HG02610 (cell line): ENCODE data around the gene ZNF74.
A peak's percentile ranks its signal among the peaks of the same experiment; 100 is the strongest.
"Not testable (repeated sequence)": the region's sequence is repeated elsewhere in the genome, so short reads cannot be mapped to it uniquely, and the experiment has no call there.

Experiments used
- ATAC-seq: cut with Tn5 transposase; IDR thresholded peaks from one replicate; pipeline ENCODE4 v1.9.1; 2021; ENCODE audit warnings: mild to moderate bottlenecking, moderate library complexity; ENCODE audit not compliant: unreplicated experiment

Gene ZNF74

DNA sequence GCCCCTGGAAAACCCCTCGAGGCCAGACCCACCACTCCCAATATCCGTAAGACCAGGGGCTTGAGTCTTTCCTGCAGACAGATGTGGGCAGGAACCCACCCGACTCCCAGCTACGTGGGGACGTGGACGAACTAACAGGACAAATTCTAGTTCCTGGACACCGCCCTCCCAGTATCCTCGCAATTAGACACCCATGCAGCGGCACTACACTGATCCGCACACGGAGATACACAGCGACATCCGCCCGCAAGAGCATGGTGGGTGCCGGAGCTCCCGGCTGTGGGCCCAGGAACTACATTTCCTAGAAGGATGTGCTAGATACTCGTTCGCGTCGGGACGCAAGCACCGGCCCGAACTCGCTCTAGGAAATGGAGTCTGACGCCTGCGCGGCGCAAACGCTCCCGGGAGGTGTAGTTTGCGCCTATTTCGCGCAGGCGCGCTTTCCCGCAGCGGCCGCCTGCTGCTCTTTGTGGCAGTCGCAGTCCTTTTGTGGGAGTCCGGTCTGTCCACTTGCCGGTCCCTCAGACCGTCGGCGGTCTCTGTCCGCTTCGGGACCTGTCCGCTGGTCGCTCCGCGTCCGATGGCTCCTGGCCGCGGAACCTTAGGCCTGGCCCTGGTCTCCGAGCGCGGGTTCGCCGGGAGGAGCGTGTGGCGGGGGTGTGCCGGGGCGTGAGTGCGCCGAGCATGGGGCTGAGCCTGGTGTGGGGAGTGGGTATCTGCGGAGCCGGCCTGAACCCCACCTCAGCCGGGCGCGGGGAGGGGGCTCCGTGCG lies at the start of gene ZNF74:
TSS of gene ZNF74 (plus strand) at position 447 of the 772 bp plus-strand sequence. CDS start 478 bp downstream, outside the sequence.
- peak; percentile 64 for ATAC-seq

DNA sequence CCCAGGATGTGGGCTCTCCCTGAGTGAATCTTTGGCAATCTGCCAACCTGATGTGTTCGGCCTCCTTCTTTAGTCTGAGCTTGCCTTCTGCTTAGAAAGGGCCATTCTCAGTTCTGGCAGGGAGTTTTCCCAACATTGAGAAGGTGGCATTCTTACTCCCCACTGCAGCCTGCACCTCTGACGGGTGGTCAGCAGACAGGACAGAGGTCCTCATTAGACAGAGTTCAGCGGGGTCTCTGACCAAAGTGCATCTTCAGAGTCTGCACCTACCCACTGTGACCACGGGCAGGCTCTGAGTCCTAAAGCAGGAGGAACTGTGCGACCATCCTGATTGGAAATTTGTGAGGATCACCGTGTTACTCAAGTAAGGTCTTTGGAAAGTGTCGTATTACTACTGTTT lies 47.4 kb upstream of the ZNF74 start:
- not testable (repeated sequence) for ATAC-seq

DNA sequence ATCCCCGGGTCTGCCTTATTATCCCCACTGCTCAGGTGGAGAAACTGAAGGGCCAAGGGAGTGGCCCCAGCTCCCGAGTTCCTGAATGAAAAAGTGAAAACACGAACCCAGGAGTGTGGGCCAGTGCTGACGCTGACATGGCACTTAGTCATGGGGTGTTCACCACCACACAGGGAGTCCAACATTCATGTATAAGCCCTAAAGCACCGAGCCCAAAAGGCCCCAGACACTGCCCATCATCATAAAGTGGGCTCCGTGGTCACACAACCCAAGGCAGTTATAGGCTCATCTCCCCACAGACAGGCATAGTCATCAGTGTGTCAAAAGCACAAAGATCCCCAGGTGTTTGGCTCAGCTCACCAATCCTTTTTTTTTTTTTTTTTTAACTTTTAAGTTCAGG lies 41.4 kb upstream of the ZNF74 start:
- ATAC-seq, result not testable (repeated sequence)

DNA sequence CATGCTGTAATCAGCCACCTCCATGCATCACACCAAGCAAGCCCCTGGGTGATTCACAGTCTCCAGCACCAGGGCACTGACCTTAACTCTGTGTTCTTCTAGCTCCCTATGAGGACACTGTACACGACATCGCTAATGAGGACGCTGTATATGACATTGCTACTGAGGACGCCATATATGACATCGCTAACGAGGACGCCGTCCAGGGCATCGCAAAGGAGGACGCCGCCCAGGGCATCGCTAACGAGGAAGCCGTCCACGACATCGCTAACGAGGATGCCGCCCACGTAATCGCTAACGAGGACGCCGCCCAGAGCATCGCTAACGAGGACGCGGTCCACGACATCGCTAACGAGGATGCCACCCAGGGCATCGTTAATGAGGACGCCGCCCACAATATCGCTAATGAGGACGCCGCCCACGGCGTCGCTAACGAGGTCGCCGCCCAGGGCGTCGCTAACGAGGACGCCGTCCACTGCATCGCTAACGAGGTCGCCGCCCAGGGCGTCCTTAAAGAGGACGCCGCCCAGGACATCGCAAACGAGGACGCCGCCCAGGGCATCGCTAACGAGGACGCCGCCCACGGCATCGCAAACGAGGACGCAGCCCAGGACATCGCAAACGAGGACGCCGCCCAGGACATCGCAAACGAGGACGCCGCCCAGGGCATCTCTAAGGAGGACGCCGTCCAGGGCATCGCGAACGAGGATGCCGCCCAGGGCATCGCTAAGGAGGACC lies 39.5 kb upstream of the ZNF74 start:
- no peak for ATAC-seq

DNA sequence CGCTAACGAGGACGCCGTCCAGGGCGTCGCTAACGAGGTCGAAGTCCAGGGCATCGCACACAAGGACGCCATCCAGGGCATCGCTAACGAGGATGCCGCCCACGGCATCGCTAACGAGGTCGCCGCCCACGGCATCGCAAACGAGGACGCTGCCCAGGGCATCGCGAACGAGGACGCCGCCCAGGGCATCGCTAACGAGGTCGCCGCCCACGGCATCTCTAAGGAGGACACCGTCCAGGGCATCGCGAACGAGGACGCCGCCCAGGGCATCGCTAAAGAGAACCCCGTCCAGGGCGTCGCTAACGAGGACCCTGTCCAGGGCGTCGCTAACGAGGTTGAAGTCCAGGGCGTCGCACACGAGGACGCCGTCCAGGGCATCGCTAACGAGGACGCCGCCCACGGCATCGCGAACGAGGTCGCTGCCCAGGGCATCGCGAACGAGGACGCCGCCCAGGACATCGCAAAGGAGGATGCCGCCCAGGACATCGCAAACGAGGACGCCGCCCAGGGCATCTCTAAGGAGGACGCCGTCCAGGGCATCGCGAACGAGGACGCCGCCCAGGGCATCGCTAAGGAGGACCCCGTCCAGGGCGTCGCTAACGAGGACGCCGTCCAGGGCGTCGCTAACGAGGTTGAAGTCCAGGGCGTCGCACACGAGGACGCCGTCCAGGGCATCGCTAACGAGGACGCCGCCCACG lies 37.9 kb upstream of the ZNF74 start:
- ATAC-seq, result not testable (repeated sequence)

DNA sequence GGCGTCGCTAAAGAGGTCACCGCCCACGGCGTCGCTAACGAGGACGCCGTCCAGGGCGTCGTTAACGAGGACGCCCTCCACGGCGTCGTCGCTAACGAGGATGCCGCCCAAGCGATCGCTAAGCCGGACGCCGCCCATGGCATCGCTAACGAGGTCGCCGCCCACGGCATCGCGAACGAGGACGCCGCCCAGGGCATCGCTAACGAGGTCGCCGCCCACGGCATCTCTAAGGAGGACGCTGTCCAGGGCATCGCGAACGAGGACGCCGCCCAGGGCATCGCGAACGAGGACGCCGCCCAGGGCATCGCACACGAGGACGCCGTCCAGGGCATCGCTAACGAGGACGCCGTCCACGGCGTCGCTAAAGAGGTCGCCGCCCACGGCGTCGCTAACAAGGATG lies 37.0 kb upstream of the ZNF74 start:
- not testable (repeated sequence) for ATAC-seq

DNA sequence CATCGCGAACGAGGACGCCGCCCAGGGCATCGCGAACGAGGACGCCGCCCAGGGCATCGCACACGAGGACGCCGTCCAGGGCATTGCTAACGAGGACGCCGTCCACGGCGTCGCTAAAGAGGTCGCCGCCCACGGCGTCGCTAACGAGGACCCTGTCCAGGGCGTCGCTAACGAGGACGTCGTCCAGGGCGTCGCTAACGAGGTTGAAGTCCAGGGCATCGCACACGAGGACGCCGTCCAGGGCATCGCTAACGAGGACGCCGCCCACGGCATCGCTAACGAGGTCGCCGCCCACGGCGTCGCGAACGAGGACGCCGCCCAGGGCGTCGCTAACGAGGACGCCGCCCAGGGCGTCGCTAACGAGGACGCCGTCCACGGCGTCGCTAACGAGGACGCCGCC lies 36.0 kb upstream of the ZNF74 start:
- ATAC-seq, result not testable (repeated sequence)

DNA sequence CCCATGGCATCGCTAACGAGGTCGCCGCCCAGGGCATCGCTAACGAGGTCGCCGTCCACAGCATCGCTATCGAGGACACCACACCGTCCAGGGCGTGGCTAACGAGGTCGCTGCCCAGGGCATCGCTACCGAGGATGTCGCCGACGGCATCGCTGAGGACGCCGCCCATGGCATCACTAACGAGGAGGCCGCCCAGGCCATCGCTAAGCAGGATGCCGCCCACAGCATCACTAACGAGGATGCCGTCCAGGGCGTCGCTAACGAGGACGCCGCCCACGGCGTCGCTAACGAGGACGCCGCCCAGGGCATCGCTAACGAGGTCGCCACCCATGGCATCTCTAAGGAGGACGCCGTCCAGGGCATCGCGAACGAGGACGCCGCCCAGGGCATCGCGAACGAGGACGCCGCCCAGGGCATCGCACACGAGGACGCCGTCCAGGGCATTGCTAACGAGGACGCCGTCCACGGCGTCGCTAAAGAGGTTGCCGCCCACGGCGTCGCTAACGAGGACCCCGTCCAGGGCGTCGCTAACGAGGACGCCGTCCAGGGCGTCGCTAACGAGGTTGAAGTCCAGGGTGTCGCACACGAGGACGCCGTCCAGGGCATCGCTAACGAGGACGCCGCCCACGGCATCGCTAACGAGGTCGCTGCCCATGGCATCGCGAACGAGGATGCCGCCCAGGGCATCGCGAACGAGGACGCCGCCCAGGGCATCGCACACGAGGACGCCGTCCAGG lies 35.3 kb upstream of the ZNF74 start:
- not testable (repeated sequence) for ATAC-seq

DNA sequence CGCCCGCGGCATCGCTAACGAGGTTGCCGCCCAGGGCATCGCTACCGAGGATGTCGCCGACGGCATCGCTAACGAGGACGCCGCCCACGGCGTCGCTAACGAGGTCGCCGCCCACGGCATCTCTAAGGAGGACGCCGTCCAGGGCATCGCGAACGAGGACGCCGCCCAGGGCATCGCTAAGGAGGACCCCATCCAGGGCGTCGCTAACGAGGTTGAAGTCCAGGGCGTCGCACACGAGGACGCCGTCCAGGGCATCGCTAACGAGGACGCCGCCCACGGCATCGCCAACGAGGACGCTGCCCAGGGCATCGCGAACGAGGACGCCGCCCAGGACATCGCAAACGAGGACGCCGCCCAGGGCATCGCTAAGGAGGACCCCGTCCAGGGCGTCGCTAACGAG lies 33.7 kb upstream of the ZNF74 start:
- not testable (repeated sequence) for ATAC-seq

DNA sequence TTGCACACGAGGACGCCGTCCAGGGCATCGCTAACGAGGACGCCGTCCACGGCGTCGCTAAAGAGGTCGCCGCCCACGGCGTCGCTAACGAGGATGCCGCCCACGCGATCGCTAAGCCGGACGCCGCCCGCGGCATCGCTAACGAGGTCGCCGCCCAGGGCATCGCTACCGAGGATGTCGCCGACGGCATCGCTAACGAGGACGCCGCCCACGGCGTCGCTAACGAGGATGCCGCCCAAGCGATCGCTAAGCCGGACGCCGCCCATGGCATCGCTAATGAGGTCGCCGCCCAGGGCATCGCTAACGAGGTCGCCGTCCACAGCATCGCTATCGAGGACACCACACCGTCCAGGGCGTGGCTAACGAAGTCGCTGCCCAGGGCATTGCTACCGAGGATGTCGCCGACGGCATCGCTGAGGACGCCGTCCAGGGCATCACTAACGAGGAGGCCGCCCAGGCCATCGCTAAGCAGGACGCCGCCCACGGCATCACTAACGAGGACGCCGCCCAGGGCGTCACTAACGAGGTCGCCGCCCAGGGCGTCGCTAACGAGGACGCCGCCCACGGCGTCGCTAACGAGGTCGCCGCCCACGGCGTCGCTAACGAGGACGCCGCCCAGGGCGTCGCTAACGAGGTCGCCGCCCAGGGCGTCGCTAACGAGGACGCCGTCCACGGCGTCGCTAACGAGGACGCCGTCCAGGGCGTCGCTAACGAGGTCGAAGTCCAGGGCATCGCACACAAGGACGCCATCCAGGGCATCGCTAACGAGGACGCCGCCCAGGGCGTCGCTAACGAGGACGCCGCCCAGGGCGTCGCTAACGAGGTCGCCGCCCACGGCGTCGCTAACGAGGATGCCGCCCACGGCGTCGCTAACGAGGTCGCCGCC lies 32.8 kb upstream of the ZNF74 start:
- not testable (repeated sequence) for ATAC-seq

DNA sequence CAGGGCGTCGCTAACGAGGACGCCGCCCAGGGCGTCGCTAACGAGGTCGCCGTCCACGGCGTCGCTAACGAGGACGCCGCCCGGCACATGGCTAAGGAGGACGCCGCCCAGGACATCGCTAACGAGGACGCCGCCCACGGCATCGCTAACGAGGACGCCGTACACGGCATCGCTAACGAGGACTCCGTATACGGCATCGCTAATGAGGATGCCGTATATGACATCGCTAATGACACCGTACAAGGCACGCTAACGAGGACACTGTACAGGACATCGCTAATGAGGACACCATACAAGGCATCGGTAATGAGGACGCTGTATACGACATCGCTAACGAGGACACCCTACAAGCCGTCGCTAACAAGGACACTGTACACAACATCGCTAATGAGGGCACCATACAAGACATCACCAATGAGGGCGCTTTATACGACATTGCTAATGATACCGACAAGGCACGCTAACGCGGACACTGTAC lies 32.2 kb upstream of the ZNF74 start:
- ATAC-seq, result not testable (repeated sequence)

DNA sequence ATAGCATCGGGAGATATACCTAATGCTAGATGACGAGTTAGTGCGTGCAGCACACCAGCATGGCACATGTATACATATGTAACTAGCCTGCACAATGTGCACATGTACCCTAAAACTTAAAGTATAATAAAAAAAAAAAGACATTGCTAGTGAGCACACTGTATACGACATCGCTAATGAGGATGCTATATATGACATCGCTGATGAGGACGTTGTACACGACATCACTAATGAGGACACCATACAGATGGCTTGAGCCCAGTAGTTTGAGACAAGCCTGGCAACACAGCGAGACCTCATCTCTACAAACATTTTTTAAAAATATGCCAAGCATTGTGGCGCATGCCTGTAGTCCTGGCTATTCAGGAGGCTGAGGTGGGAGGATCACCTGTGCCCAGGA lies 31.5 kb upstream of the ZNF74 start:
- ATAC-seq, result not testable (repeated sequence)

DNA sequence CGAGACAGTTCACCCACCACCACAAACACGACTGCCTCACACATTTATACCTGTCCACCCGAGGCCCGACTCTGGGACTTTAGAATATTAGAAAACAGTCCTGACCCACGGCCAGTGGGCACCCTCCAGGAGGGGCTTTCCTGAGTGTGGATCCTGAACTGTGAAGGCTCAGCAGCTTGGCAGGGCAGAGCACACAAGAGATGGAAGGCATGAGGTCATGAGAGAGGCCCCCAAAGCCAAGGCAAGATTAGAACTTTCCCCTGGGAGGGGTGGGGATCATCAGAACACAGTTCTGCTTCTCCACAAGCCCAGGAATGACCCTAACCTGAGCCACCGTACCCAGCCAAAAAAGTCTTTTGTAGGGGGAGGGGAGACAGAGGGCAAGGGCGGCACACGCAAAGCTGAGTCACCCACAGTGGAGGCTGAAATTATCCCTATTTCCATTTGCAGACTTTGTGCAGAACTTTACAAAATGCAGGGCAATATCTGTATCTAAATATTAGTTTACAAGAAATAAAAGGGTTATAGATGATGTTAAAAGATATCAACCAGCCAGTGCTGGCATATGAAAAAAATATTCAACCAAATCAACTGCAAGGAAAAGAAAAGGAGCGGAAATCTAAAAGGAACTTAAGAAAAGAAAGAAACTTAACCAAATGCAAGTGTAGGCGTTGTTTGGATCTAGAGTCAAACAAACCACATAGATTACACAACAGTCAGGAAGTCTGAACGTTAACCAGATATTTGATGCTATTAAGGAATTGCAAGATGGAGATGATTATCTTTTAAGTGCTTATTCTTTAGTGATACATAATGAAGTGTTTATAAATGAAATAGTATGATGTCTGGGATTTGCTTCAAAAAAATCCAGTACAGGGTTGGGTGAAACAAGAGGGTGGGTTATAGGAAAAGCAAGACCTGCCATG lies 29.4 kb upstream of the ZNF74 start:
- ATAC-seq, result not testable (repeated sequence)

DNA sequence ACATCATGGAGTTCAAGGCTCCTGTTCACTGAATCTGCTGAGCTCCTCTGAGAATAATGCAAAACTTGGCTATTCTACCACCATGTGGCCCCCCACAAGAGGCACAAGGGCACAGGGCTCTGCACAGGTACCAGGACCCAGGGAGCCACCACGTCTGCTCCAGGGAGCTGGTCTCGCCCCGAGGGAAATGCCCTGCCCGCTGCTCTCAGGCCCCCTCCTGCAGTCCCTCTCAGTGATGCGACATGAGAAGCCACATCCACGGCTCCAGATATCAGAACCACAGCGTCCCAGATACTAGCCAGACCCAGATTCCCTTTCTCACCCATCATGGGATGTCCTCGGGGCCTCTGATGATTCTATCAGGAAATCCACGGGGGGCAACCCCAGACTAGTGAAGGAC lies 27.1 kb upstream of the ZNF74 start:
- ATAC-seq, result not testable (repeated sequence)

DNA sequence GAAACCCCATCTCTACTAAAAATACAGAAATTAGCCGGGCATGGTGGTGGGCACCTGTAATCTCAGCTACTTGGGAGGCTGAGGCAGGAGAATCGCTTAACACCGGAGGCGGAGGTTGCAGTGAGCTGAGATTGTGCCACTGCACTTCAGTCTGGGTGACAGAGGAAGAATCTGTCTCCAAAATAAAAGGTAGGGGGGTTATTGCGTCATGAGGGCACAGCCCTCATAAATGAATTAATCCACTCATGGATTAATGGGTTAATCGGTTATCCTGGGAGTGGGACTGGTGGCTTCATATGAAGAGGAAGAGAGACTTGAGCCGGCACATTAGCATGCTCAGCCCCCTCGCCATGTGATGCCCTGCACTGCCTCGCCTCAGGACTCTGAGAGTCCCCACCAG lies 25.1 kb upstream of the ZNF74 start:
- ATAC-seq, result not testable (repeated sequence)

DNA sequence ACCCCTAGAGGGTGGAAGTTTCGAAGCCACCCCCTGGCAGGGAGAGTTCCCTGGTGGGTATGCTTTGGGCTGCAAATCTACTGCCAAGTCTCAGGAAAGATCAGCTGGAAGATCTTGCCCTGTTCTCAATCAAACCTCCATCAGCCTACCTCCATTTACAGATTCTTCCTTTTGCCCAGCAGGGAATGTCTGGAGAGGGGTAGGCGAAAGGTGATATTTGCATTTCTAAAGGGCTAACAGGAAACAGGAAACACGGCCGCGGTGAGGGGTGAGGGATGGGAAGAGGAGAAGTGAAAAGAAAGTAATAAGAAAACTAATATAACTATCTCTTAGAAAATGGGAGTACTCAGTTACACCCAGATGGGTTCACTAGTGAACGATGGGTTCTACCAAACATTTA lies 22.3 kb upstream of the ZNF74 start:
- ATAC-seq, result not testable (repeated sequence)

DNA sequence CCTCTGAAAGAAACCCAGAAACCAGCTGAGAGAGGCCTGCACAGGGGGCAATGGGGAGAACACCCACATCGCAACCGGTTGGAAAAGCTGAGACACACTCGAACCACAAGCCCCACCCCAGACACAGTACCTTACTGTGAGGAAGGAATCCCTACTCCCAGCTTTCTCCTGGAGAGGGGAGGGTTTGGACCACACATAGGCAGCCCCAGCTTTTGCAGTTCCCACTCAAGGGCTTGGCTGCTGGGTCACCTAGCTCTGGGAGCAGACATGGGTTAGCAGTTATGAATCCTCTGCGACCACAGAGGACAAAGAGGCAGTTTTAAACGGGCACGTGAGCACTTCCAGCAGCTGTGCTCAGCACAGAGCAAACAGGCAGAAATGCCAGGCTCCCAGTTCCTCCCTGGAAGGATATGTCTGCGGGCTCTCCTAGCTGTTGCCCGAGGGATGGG lies 21.5 kb upstream of the ZNF74 start:
- not testable (repeated sequence) for ATAC-seq

DNA sequence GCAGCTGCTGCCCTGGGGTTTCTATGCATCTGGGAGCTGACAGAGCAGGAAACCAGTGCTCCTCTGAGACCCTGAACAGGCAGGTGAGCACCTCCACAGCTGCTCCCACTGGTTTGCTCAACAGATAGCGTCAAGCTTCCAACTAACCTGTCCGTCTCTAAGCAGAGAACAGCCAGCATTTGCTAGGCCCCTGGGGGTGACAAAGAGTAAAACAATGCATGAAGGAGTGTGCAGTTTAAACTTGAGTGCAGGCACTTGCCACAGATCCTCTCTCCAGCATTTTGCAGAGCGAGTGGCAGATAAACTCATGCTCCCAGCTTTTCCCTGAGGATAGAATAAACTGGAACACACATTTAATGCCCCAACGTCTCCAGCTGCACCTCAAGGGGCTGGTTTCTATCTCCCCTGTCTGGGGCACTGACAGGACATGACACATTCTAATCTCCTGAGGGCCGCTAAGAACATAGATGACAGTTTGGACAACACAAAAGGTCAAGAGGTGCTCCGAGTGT lies 20.7 kb upstream of the ZNF74 start:
- peak; percentile 48 for ATAC-seq
